A673 (cell line): ENCODE data around the gene TP53I13. TPM values are rescaled to one million over a fixed set of nuclear protein-coding genes. Genes with fewer than 3 reads are reported as not detected.

Experiments
- BruUV-seq: library from RNA; stranded (reverse); fragments of 400-500 nt; replicated peaks from 2 replicates; lab custom pipeline; 2021; lab: Mats Ljungman, UMichigan
- CTCF ChIA-PET: fragments of 300-600 bp; sonication (Branson Sonifier 250); formaldehyde crosslinking; loops from one replicate; lab custom pipeline; 2022; ENCODE audit warnings: antibody characterized with exemption; lab: Charles Lee
- POLR2A ChIA-PET: fragments of 300-600 bp; sonication (Branson Sonifier 250); formaldehyde crosslinking; loops from one replicate; lab custom pipeline; 2022; ENCODE audit warnings: antibody characterized with exemption; ENCODE audit not compliant: low non-redundant PET; lab: Charles Lee
- DNase-seq: peaks from one replicate; pipeline ENCODE4 v3.0.0-alpha.2; 2015; ENCODE audit warnings: low spot score
- H3K27ac ChIP-seq: fragments of 200-600 bp; sonication (generic); 2 replicates; pipeline ENCODE4 v1.5.1; 2016; ENCODE audit warnings: mixed run types, low read depth, mild to moderate bottlenecking, mixed read lengths, antibody characterized with exemption, low read length; ENCODE audit not compliant: poor library complexity, severe bottlenecking
- H3K27me3 ChIP-seq: fragments of 200-600 bp; sonication (generic); replicated peaks from 2 replicates; pipeline ENCODE4 v1.6.1; 2017; ENCODE audit warnings: mixed run types, low read depth, mild to moderate bottlenecking, mixed read lengths, antibody characterized with exemption, low read length; ENCODE audit not compliant: insufficient read depth, poor library complexity
- H3K36me3 ChIP-seq: fragments of 200-600 bp; sonication (generic); 2 replicates; pipeline ENCODE4 v1.6.1; 2016; ENCODE audit warnings: mixed run types, mild to moderate bottlenecking, mixed read lengths, antibody characterized with exemption, low read length; ENCODE audit not compliant: insufficient read depth, poor library complexity, severe bottlenecking
- H3K4me1 ChIP-seq: fragments of 200-600 bp; sonication (generic); 2 replicates; pipeline ENCODE4 v1.6.1; 2017; ENCODE audit warnings: mixed run types, mild to moderate bottlenecking, mixed read lengths, antibody characterized with exemption, low read length; ENCODE audit not compliant: insufficient read depth, poor library complexity, severe bottlenecking
- H3K4me3 ChIP-seq: fragments of 200-600 bp; sonication (generic); 2 replicates; pipeline ENCODE4 v1.5.1; 2016; ENCODE audit warnings: low read depth, mixed run types, mild to moderate bottlenecking, mixed read lengths, low read length; ENCODE audit not compliant: poor library complexity, severe bottlenecking
- H3K9me3 ChIP-seq: fragments of 200-600 bp; sonication (generic); 2 replicates; pipeline ENCODE4 v1.6.1; 2016; ENCODE audit warnings: mixed run types, low read depth, mild to moderate bottlenecking, mixed read lengths, antibody characterized with exemption, low read length; ENCODE audit not compliant: poor library complexity, severe bottlenecking
- CTCF ChIP-seq: fragments of 300-800, 200-600 bp; sonication (generic); conservative IDR thresholded peaks from 2 replicates; pipeline ENCODE4 v1.5.1; 2017; ENCODE audit warnings: low read depth, mild to moderate bottlenecking, antibody characterized with exemption, low read length, moderate library complexity, mixed read lengths
- EZH2 ChIP-seq: fragments of 200-600 bp; sonication (generic); IDR thresholded peaks from 2 replicates; pipeline ENCODE4 v1.6.1; 2017; ENCODE audit warnings: borderline replicate concordance, low read depth, mild to moderate bottlenecking, mixed read lengths, antibody characterized with exemption, low read length; ENCODE audit not compliant: poor library complexity, severe bottlenecking
- intact Hi-C: fragments of 100-400 bp; cut with micrococcal nuclease; formaldehyde crosslinking; loops from one replicate; pipeline ENCODE4 v1.10.0; 2022; ENCODE audit not compliant: unreplicated experiment
- total RNA-seq: library from RNA; stranded (reverse); gene quantifications from 2 replicates; pipeline ENCODE4 v1.2.3, GENCODE V29; 2021

TP53I13 gene
- total RNA-seq, 1 experiment from 2014 or later: 34.6 TPM

- H3K4me1 ChIP-seq: peaks cover 16% of the 10 kb centered on the region
- H3K36me3 ChIP-seq: peaks cover 67% of the 10 kb centered on the region
- H3K9me3 ChIP-seq: no peaks in the 10 kb centered on the region
- no peak overlapping the region for H3K27ac ChIP-seq
- TF ChIP-seq CTCF: no peak
- TF ChIP-seq EZH2: no peak
- BruUV-seq: no TSS peak
- no peak overlapping the region for H3K4me3 ChIP-seq
- no peak for DNase-seq
- no peaks in the 10 kb centered on the region for H3K27me3 ChIP-seq
- ChIA-PET POLR2A (no interaction called here), CTCF (interaction anchor here (0.6 kb wide), 1 partner anchor 426 kb away, joined by 4 read pairs; no protein-coding TSS in a partner anchor)
- intact Hi-C loops: no loop called here
These were observed 6.4 kb downstream of the TP53I13 start for GRCh38 chr17:29574732-29575510.

DNA sequence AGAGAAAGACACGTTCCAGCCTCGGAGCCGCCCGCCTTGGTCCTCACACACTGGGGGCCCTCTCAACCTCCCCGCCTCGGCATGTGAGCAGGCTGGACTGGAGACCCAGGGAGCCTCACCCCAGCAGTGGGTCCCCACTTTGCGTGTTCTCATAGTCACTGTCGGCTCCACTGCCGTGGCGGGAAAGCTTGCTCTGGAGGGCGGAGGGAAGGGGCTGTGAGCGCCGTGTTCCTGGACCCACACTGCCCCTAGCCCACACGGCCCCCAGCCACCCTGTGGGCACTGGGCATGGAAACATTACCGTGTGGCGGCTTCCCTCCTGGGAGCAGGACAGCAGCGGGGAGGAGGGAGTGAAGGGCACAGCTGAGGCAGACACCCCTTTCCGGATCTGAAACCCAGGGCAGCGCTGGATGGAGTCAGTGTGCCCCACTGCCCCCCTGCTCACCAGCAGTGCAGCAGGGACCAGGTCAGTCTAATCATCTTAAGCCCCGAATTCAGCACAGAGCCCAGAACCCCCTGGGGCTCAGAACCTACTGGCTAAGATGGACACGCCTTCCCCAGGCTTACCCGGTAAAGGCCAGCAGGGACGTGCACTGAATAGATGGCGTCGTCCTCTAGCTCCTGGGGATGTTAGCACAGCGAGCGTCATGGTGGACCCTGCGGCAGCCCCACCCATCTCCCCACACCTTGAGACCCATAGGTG lies 7.2 kb downstream of the TP53I13 start:
- no TSS peak for BruUV-seq
- H3K36me3 ChIP-seq: peaks cover 72% of the 10 kb centered on the region
- no peak overlapping the region for H3K4me3 ChIP-seq
- peaks cover 16% of the 10 kb centered on the region for H3K4me1 ChIP-seq
- POLR2A ChIA-PET: no interaction called here
- CTCF ChIA-PET: interaction anchor here (1.0 kb wide), 1 partner anchor 426 kb away, joined by 3 read pairs; no protein-coding TSS in a partner anchor
- no peak for TF ChIP-seq CTCF
- no peaks in the 10 kb centered on the region for H3K27me3 ChIP-seq
- no peaks in the 10 kb centered on the region for H3K9me3 ChIP-seq
- intact Hi-C loops: no loop called here
- DNase-seq: no peak
- peak overlapping the region; percentile 23 for H3K27ac ChIP-seq

- no peaks in the 10 kb centered on the region for H3K9me3 ChIP-seq
- intact Hi-C loops: no loop called here
- BruUV-seq: TSS peak; percentile 20
- peaks cover 79% of the 10 kb centered on the region for H3K36me3 ChIP-seq
- H3K4me3 ChIP-seq: no peak overlapping the region
- no peaks in the 10 kb centered on the region for H3K27me3 ChIP-seq
- no peak for DNase-seq
- TF ChIP-seq EZH2 (no peak), CTCF (no peak)
- ChIA-PET CTCF (interaction anchor here (1.0 kb wide), 1 partner anchor 427 kb away, joined by 3 read pairs; no protein-coding TSS in a partner anchor), POLR2A (no interaction called here)
- no peak overlapping the region for H3K27ac ChIP-seq
- peaks cover 16% of the 10 kb centered on the region for H3K4me1 ChIP-seq
These were observed 7.9 kb downstream of the TP53I13 start for GRCh38 chr17:29576214-29577000.
